Activated CD8-positive, alpha-beta T cell treated with anti-CD3 and anti-CD28 coated beads for 36 hours (primary cell): ENCODE results near the gene ZNF628. TPM values are rescaled to one million over a fixed set of nuclear protein-coding genes. Genes with fewer than 3 reads are reported as not detected.

Experiments
- ATAC-seq: fragments of 200-7000 bp; cut with Tn5 transposase; one replicate; pipeline ENCODE4 v1.10.0; 2021; ENCODE audit warnings: mild to moderate bottlenecking, moderate library complexity
- CTCF ChIA-PET: fragments of 350-600 bp; sonication (Branson Sonifier 250); formaldehyde crosslinking; loops from one replicate; lab custom pipeline; 2021; ENCODE audit warnings: antibody characterized with exemption; lab: Charles Lee
- POLR2A ChIA-PET: fragments of 350-600 bp; sonication (Branson Sonifier 250); formaldehyde crosslinking; loops from one replicate; lab custom pipeline; 2021; ENCODE audit warnings: antibody characterized with exemption; lab: Charles Lee
- DNase-seq: peaks from one replicate; pipeline ENCODE4 v3.0.0-alpha.2; 2020
- H3K27ac Mint-ChIP-seq: one replicate; pipeline ENCODE4 v1.8.0; 2021; ENCODE audit warnings: mild to moderate bottlenecking, mixed read lengths
- H3K27me3 Mint-ChIP-seq: one replicate; pipeline ENCODE4 v1.8.0; 2021; ENCODE audit warnings: mixed read lengths
- H3K36me3 Mint-ChIP-seq: one replicate; pipeline ENCODE4 v1.8.0; 2021; ENCODE audit warnings: low read depth, mixed read lengths
- H3K4me1 Mint-ChIP-seq: one replicate; pipeline ENCODE4 v1.8.0; 2021; ENCODE audit warnings: low read depth, mixed read lengths
- H3K4me3 Mint-ChIP-seq: one replicate; pipeline ENCODE4 v1.8.0; 2021; ENCODE audit warnings: mild to moderate bottlenecking, moderate library complexity, mixed read lengths
- H3K9me3 Mint-ChIP-seq: one replicate; pipeline ENCODE4 v1.8.0; 2021; ENCODE audit warnings: mixed read lengths
- CTCF ChIP-seq: fragments of 200-600 bp; IDR thresholded peaks from one replicate; pipeline ENCODE4 v1.8.0; 2022; ENCODE audit warnings: antibody characterized with exemption, mild to moderate bottlenecking
- intact Hi-C: fragments of 100-400 bp; cut with micrococcal nuclease; formaldehyde crosslinking; loops from one replicate; pipeline ENCODE4 v1.10.0; 2022
- total RNA-seq, 2 experiments: library from RNA; stranded (reverse); gene quantifications; one replicate each; pipeline ENCODE4 v1.2.3, GENCODE V29; 2021

The ZNF628 gene
- total RNA-seq, 2 experiments from 2014 or later: 8.4 to 8.6 TPM

GRCh38 chr19:55466241-55466614, 10.2 kb upstream of the ZNF628 start:
- intact Hi-C loops: loop anchor here (5.0 kb wide), 1 partner anchor 36 kb away; no protein-coding TSS in a partner anchor
- Mint-ChIP-seq H3K36me3 (no peaks in the 10 kb centered on the region), H3K9me3 (no peaks in the 10 kb centered on the region), H3K27ac (no peak overlapping the region), H3K4me3 (no peak overlapping the region), H3K27me3 (no peaks in the 10 kb centered on the region), H3K4me1 (peaks cover 10% of the 10 kb centered on the region)
- ChIA-PET CTCF (interaction anchor here (1.5 to 4.4 kb wide), 8 partner anchors 11 to 166 kb away, joined by 3 to 77 read pairs (median 10); partner anchors contain the start of gene ZNF628), POLR2A (interaction anchor here (0.6 to 0.7 kb wide), 2 partner anchors 67 to 163 kb away, joined by 3 read pairs; no protein-coding TSS in a partner anchor)
- DNase-seq (no peak), ATAC-seq (no peak)
- TF ChIP-seq CTCF: no peak

GRCh38 chr19:55467236-55468053, 9.0 kb upstream of the ZNF628 start:
- POLR2A ChIA-PET: interaction anchor here (0.7 to 1.0 kb wide), 2 partner anchors 23 to 60 kb away, joined by 3 read pairs; partner anchors contain the start of gene UBE2S
- Mint-ChIP-seq H3K36me3 (no peaks in the 10 kb centered on the region), H3K27ac (no peak overlapping the region), H3K9me3 (no peaks in the 10 kb centered on the region), H3K27me3 (no peaks in the 10 kb centered on the region), H3K4me3 (no peak overlapping the region), H3K4me1 (peaks cover 5% of the 10 kb centered on the region)
- TF ChIP-seq CTCF: peak; percentile 98
- DNase-seq (peak; percentile 69), ATAC-seq (peak; percentile 98)
- intact Hi-C loops: loop anchor here (5.0 kb wide), 1 partner anchor 35 kb away; no protein-coding TSS in a partner anchor
- CTCF ChIA-PET: interaction anchor here (0.7 to 4.4 kb wide), 37 partner anchors 8 to 380 kb away, joined by 3 to 77 read pairs (median 4); partner anchors contain the start of genes NAT14, ZNF628 and ZNF865

DNA sequence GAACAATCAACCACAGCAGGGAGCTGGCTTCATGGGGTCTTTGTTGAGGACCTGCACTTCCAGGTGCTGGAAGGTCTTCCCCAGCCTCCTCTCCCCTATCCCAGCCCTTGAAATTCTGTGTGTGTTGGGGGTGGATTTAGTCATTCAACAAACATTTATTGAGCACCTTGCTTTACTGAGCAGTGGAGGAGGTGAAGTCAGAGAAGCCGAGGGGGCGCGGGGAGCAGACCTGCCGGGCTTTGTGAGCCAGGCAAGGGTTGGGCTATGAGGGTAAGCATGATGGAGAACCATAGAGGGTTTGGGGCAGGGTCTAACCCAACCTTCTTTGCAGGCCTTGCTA, 8.4 kb upstream of the ZNF628 start:
- H3K4me3 Mint-ChIP-seq: no peak overlapping the region
- no peak overlapping the region for H3K27ac Mint-ChIP-seq
- peaks cover 5% of the 10 kb centered on the region for H3K4me1 Mint-ChIP-seq
- H3K36me3 Mint-ChIP-seq: no peaks in the 10 kb centered on the region
- POLR2A ChIA-PET: interaction anchor here (0.7 to 1.0 kb wide), 2 partner anchors 24 to 60 kb away, joined by 3 read pairs; partner anchors contain the start of gene UBE2S
- no peaks in the 10 kb centered on the region for H3K9me3 Mint-ChIP-seq
- H3K27me3 Mint-ChIP-seq: no peaks in the 10 kb centered on the region
- no peak for DNase-seq
- intact Hi-C loops: loop anchor here (5.0 kb wide), 1 partner anchor 34 kb away; no protein-coding TSS in a partner anchor
- peak; percentile 36 for TF ChIP-seq CTCF
- no peak for ATAC-seq
- CTCF ChIA-PET: interaction anchor here (0.7 to 4.4 kb wide), 28 partner anchors 9 to 380 kb away, joined by 3 to 77 read pairs (median 5); partner anchors contain the start of genes NAT14, ZNF628 and ZNF865

GRCh38 chr19:55471266-55471665, 5.2 kb upstream of the ZNF628 start:
- no peak for TF ChIP-seq CTCF
- H3K4me3 Mint-ChIP-seq: no peak overlapping the region
- DNase-seq (no peak), ATAC-seq (no peak)
- no peak overlapping the region for H3K27ac Mint-ChIP-seq
- intact Hi-C loops: no loop called here
- H3K9me3 Mint-ChIP-seq: no peaks in the 10 kb centered on the region
- ChIA-PET CTCF (interaction anchor here (1.2 kb wide), 1 partner anchor 33 kb away, joined by 6 read pairs; no protein-coding TSS in a partner anchor), POLR2A (no interaction called here)
- H3K36me3 Mint-ChIP-seq: no peaks in the 10 kb centered on the region
- H3K4me1 Mint-ChIP-seq: peaks cover 5% of the 10 kb centered on the region
- no peaks in the 10 kb centered on the region for H3K27me3 Mint-ChIP-seq
